A549 (cell line): ENCODE measurements around the gene BCAS3. TPM values are rescaled to one million over a fixed set of nuclear protein-coding genes. Genes with fewer than 3 reads are reported as not detected.

Source experiments
- ATAC-seq, 2 experiments: fragments of 200-7000 bp in 1 of 2; fragments of >200 bp in 1 of 2; cut with Nextera tagmentation in 1 of 2; cut with Tn5 transposase in 1 of 2; 3 replicates each; pipeline versions ENCODE4 v1.8.0 to v1.9.1; 2018 to 2020; ENCODE audit warnings: mild to moderate bottlenecking in 1 of 2, moderate library complexity in 1 of 2
- CTCF ChIA-PET: fragments of 300-600 bp; sonication (Branson Sonifier 250); formaldehyde crosslinking; extraction: SDS; loops from one replicate; lab custom pipeline; 2021; ENCODE audit warnings: antibody characterized with exemption, inconsistent platforms; lab: Yijun Ruan, JAX
- POLR2A ChIA-PET: fragments of 350-600 bp; formaldehyde crosslinking; extraction: SDS; loops from one replicate; lab custom pipeline; 2021; ENCODE audit warnings: antibody characterized with exemption, inconsistent platforms; lab: Yijun Ruan, JAX
- DNase-seq, 2 experiments: peaks; one replicate each; pipeline versions ENCODE4 v3.0.0 to v3.0.0-alpha.2; 2011 to 2016; ENCODE audit warnings: low read depth in 1 of 2, low spot score in 1 of 2
- FAIRE-seq: peaks from 2 replicates; lab custom pipeline; 2011; peaks lifted over from hg19 to GRCh38; lab: Jason Lieb, UNC
- H3K27ac ChIP-seq, 2 experiments: fragments of >200 bp; sonication (Bioruptor Twin); formaldehyde crosslinking; 3 replicates each; pipeline ENCODE4 v1.5.1; 2016 to 2017
- H3K4me1 ChIP-seq: fragments of >200 bp; sonication (Bioruptor Twin); formaldehyde crosslinking; 3 replicates; pipeline ENCODE4 v1.6.1; 2016
- H3K4me2 ChIP-seq: fragments of >200 bp; sonication (Bioruptor Twin); formaldehyde crosslinking; 3 replicates; pipeline ENCODE4 v1.6.1; 2016
- H3K4me3 ChIP-seq: fragments of >200 bp; sonication (Bioruptor Twin); formaldehyde crosslinking; 3 replicates; pipeline ENCODE4 v1.5.1; 2016
- H3K9me3 ChIP-seq: fragments of >200 bp; sonication (Bioruptor Twin); formaldehyde crosslinking; 3 replicates; pipeline ENCODE4 v1.6.1; 2016
- CBX2 ChIP-seq: fragments of 200-600 bp; sonication (generic); IDR thresholded peaks from 2 replicates; pipeline ENCODE4 v1.6.1; 2016; ENCODE audit warnings: low read depth, mild to moderate bottlenecking, borderline replicate concordance
- CTCF ChIP-seq: fragments of >200 bp; sonication (Bioruptor Twin); formaldehyde crosslinking; IDR thresholded peaks from 3 replicates; pipeline ENCODE4 v1.5.1; 2016
- EHF ChIP-seq: fragments of 250-450 bp; sonication (Bioruptor Pico); IDR thresholded peaks from 2 replicates; pipeline ENCODE4 v1.5.0; 2020; ENCODE audit warnings: mild to moderate bottlenecking
- EHMT2 ChIP-seq: fragments of 200-600 bp; sonication (generic); IDR thresholded peaks from 2 replicates; pipeline ENCODE4 v1.6.1; 2016; ENCODE audit warnings: antibody characterized with exemption, low read depth, mild to moderate bottlenecking, moderate library complexity
- FOSB ChIP-seq: fragments of 250-450 bp; sonication (Bioruptor Pico); IDR thresholded peaks from 2 replicates; pipeline ENCODE4 v1.5.0; 2020; ENCODE audit warnings: mild to moderate bottlenecking, moderate library complexity
- FOXS1 ChIP-seq: fragments of 250-450 bp; sonication (Bioruptor Pico); IDR thresholded peaks from 2 replicates; pipeline ENCODE4 v1.5.0; 2020; ENCODE audit warnings: mild to moderate bottlenecking, moderate library complexity
- HOXA7 ChIP-seq: fragments of 250-450 bp; sonication (Bioruptor Pico); IDR thresholded peaks from 2 replicates; pipeline ENCODE4 v1.5.0; 2020; ENCODE audit warnings: mild to moderate bottlenecking, moderate library complexity
- KDM1A ChIP-seq: fragments of 200-600 bp; sonication (generic); IDR thresholded peaks from 2 replicates; pipeline ENCODE4 v1.6.1; 2016; ENCODE audit warnings: low read depth, mild to moderate bottlenecking
- MYC ChIP-seq: IDR thresholded peaks from 2 replicates; pipeline ENCODE4 v1.6.1; 2012; ENCODE audit warnings: mild to moderate bottlenecking, inconsistent platforms, low read length, improper control_type of control experiment, borderline replicate concordance
- NR3C1 ChIP-seq: fragments of >200 bp; sonication (Bioruptor Twin); formaldehyde crosslinking; IDR thresholded peaks from 3 replicates; pipeline ENCODE4 v1.6.1; 2017
- PHF8 ChIP-seq: fragments of 200-600 bp; sonication (generic); IDR thresholded peaks from 2 replicates; pipeline ENCODE4 v1.6.1; 2016; ENCODE audit warnings: low read depth, mild to moderate bottlenecking, antibody characterized with exemption, moderate library complexity, borderline replicate concordance
- POLR2A ChIP-seq: IDR thresholded peaks from 2 replicates; pipeline ENCODE4 v1.6.1; 2012; ENCODE audit warnings: mild to moderate bottlenecking, low read length
- RAD21 ChIP-seq, 2 experiments: fragments of >200 bp in 1 of 2; sonication (Bioruptor Twin) in 1 of 2; formaldehyde crosslinking in 1 of 2; IDR thresholded peaks in 1 of 2; conservative IDR thresholded peaks in 1 of 2; 2 replicates in 1 of 2; 3 replicates in 1 of 2; pipeline ENCODE4 v1.6.1; 2012 to 2018; ENCODE audit warnings: inconsistent platforms in 1 of 2
- RCOR1 ChIP-seq: fragments of 150-350 bp; IDR thresholded peaks from 2 replicates; pipeline ENCODE4 v1.6.1; 2014; ENCODE audit warnings: antibody characterized with exemption, low read length, low read depth
- SMC3 ChIP-seq: fragments of >200 bp; sonication (Bioruptor Twin); formaldehyde crosslinking; IDR thresholded peaks from 3 replicates; pipeline ENCODE4 v1.6.1; 2018; ENCODE audit warnings: inconsistent platforms
- TFCP2L1 ChIP-seq: fragments of 250-450 bp; sonication (Bioruptor Pico); IDR thresholded peaks from 2 replicates; pipeline ENCODE4 v1.5.0; 2021; ENCODE audit warnings: mild to moderate bottlenecking
- USF2 ChIP-seq: fragments of 450-650 bp; IDR thresholded peaks from 2 replicates; pipeline ENCODE4 v1.6.1; 2014; ENCODE audit warnings: antibody characterized with exemption
- ZC3H11A ChIP-seq: fragments of 450-650 bp; IDR thresholded peaks from 2 replicates; pipeline ENCODE4 v1.6.1; 2014; ENCODE audit warnings: antibody characterized with exemption, mild to moderate bottlenecking
- ZFP36 ChIP-seq: fragments of 450-650 bp; IDR thresholded peaks from 2 replicates; pipeline ENCODE4 v1.6.1; 2014; ENCODE audit warnings: borderline replicate concordance; ENCODE audit not compliant: partially characterized antibody
- ZNF302 ChIP-seq: fragments of 250-450 bp; sonication (Bioruptor Pico); IDR thresholded peaks from 2 replicates; pipeline ENCODE4 v1.9.0; 2021; ENCODE audit warnings: inconsistent platforms, mild to moderate bottlenecking, moderate library complexity
- WGBS: methylation state at CpG from one replicate; pipeline ENCODE4 v1.1.6; 2017; ENCODE audit errors: missing lambda C conversion rate; 5-methylcytosine and 5-hydroxymethylcytosine counted together
- polyA plus RNA-seq, 4 experiments: library from polyadenylated mRNA; depleted of rRNA in 3 of 4; stranded (reverse); fragments of >200 nt; fragmentation: RNase III in 1 of 4; extraction: RNeasy Plus Mini Kit Qiagen cat#74134 plus additional on column Dnase treatment in 1 of 4; gene quantifications; 2 replicates in 3 of 4; 3 replicates in 1 of 4; pipeline ENCODE4 v1.2.3, GENCODE V29; 2011 to 2017
- TF ChIP-seq, protein P1 (sequence below): IDR thresholded peaks from 2 replicates; pipeline ENCODE4 v1.6.1; 2012
- TF ChIP-seq, protein P2 (sequence below): fragments of 250-450 bp; sonication (Bioruptor Pico); IDR thresholded peaks from 2 replicates; pipeline ENCODE4 v1.5.0; 2020; ENCODE audit warnings: low read depth, mild to moderate bottlenecking, moderate library complexity

The BCAS3 gene
- polyA plus RNA-seq, 2 of the 4 experiments (the other 2 are of a cell fraction): 14.7 to 43.4 TPM

- peak overlapping the region; percentile 84 for H3K4me3 ChIP-seq
- CTCF ChIA-PET: interaction anchor here (1.0 to 7.0 kb wide), 15 partner anchors 10 to 680 kb away, joined by 3 to 67 read pairs (median 4); no protein-coding TSS in a partner anchor
- peak; percentile 38 to 41 for ATAC-seq
- POLR2A ChIA-PET: interaction anchor here (0.7 to 1.7 kb wide), 7 partner anchors 9 to 679 kb away, joined by 3 to 10 read pairs (median 4); no protein-coding TSS in a partner anchor
- no peaks in the 10 kb centered on the region for H3K9me3 ChIP-seq
- 3% methylated on average over 30 of the region's 90 CpGs for WGBS
- H3K27ac ChIP-seq: peak overlapping the region; percentile 84 to 89
- peak; percentile 71 to 74 for DNase-seq
- TF ChIP-seq FOXS1 (CRISPR knock-in tag): no peak
- TF ChIP-seq, protein P1, sequence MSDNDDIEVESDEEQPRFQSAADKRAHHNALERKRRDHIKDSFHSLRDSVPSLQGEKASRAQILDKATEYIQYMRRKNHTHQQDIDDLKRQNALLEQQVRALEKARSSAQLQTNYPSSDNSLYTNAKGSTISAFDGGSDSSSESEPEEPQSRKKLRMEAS: peak; percentile 14; the same call in 1 of the 2 replicates
- H3K4me2 ChIP-seq: peak overlapping the region; percentile 80
- no peak for FAIRE-seq
- peaks cover 10% of the 10 kb centered on the region; the same call in 2 of the 3 replicates for H3K4me1 ChIP-seq
These were observed 722.5 kb downstream of the BCAS3 start for GRCh38 chr17:61400066-61400716.

GRCh38 chr17:61400717-61401388 lies 723.2 kb downstream of the BCAS3 start:
- Histone ChIP-seq H3K4me2 (peak overlapping the region; percentile 80), H3K4me3 (peak overlapping the region; percentile 84), H3K4me1 (peaks cover 10% of the 10 kb centered on the region; the same call in 2 of the 3 replicates), H3K9me3 (no peaks in the 10 kb centered on the region), H3K27ac (peak overlapping the region; percentile 84 to 89; a peak in 5 of 6 replicates)
- FAIRE-seq (no peak), DNase-seq (no peak), ATAC-seq (no peak)
- WGBS: 80% methylated on average over 45 of the region's 45 CpGs
- ChIA-PET CTCF (interaction anchor here (1.0 to 7.0 kb wide), 11 partner anchors 11 to 680 kb away, joined by 3 to 67 read pairs (median 3); no protein-coding TSS in a partner anchor), POLR2A (interaction anchor here (0.7 to 1.7 kb wide), 3 partner anchors 8 to 391 kb away, joined by 3 to 10 read pairs (median 4); no protein-coding TSS in a partner anchor)
- TF ChIP-seq PHF8 (no peak), FOSB (CRISPR knock-in tag) (no peak), USF2 (no peak), TFCP2L1 (CRISPR knock-in tag) (no peak), KDM1A (no peak), ZC3H11A (no peak), ZNF302 (no peak), NR3C1 (no peak), ZFP36 (no peak), SMC3 (no peak; the same call in 2 of the 3 replicates), EHMT2 (no peak), HOXA7 (CRISPR knock-in tag) (no peak), CTCF (no peak), MYC (no peak), RAD21 (conservative IDR thresholded peaks at IDR 0.05 in 1 of 2, IDR thresholded peaks at IDR 0.05 in 1 of 2) (no peak), CBX2 (no peak), RCOR1 (no peak), POLR2A (no peak), EHF (no peak)
- TF ChIP-seq, protein P2, sequence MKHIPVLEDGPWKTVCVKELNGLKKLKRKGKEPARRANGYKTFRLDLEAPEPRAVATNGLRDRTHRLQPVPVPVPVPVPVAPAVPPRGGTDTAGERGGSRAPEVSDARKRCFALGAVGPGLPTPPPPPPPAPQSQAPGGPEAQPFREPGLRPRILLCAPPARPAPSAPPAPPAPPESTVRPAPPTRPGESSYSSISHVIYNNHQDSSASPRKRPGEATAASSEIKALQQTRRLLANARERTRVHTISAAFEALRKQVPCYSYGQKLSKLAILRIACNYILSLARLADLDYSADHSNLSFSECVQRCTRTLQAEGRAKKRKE (CRISPR knock-in tag): no peak
